CD8-positive, alpha-beta memory T cell (primary cell): Measurements from ENCODE around the gene MYL10. TPM values are rescaled to one million over a fixed set of nuclear protein-coding genes. Genes with fewer than 3 reads are reported as not detected.

ENCODE experiments used
- CTCF ChIA-PET: fragments of 350-600 bp; sonication (Branson Sonifier 250); formaldehyde crosslinking; loops from one replicate; lab custom pipeline; 2021; ENCODE audit warnings: antibody characterized with exemption; lab: Charles Lee
- POLR2A ChIA-PET: fragments of 350-600 bp; sonication (Branson Sonifier 250); formaldehyde crosslinking; loops from one replicate; lab custom pipeline; 2021; ENCODE audit warnings: antibody characterized with exemption; lab: Charles Lee
- DNase-seq, 5 donors: peaks; one replicate each; pipeline versions ENCODE4 v3.0.0 to v3.0.0-alpha.2; 2020 to 2022; ENCODE audit warnings: mixed read lengths in 1 of 5
- H3K27ac ChIP-seq: one replicate; pipeline ENCODE4 v1.7.0; 2013; ENCODE audit warnings: low read depth, mild to moderate bottlenecking, low read length, moderate library complexity
- H3K27me3 ChIP-seq: 2 replicates; pipeline ENCODE4 v1.7.0; 2013; ENCODE audit warnings: low read length, mild to moderate bottlenecking; ENCODE audit not compliant: insufficient read depth, poor library complexity, severe bottlenecking
- H3K36me3 ChIP-seq: 2 replicates; pipeline ENCODE4 v1.7.0; 2013; ENCODE audit warnings: mild to moderate bottlenecking, low read length, moderate library complexity; ENCODE audit not compliant: insufficient read depth
- H3K4me1 ChIP-seq: 2 replicates; pipeline ENCODE4 v1.7.0; 2013; ENCODE audit warnings: mild to moderate bottlenecking, low read length, moderate library complexity; ENCODE audit not compliant: insufficient read depth
- H3K4me3 ChIP-seq: 2 replicates; pipeline ENCODE4 v1.7.0; 2013; ENCODE audit warnings: mild to moderate bottlenecking, low read length
- H3K9me3 ChIP-seq: 2 replicates; pipeline ENCODE4 v1.7.0; 2013; ENCODE audit warnings: mild to moderate bottlenecking, low read length
- H3K27ac Mint-ChIP-seq, 8 donors: one replicate each; pipeline ENCODE4 v1.8.0; 2020 to 2021; ENCODE audit warnings: mixed read lengths in 8 of 8, mild to moderate bottlenecking in 6 of 8, inconsistent platforms in 3 of 8, moderate library complexity in 3 of 8
- H3K27me3 Mint-ChIP-seq, 2 donors: one replicate each; pipeline ENCODE4 v1.8.0; 2020 to 2021; ENCODE audit warnings: mixed read lengths in 2 of 2, mild to moderate bottlenecking in 1 of 2, moderate library complexity in 1 of 2
- H3K36me3 Mint-ChIP-seq, 3 donors: one replicate each; pipeline ENCODE4 v1.8.0; 2020 to 2021; ENCODE audit warnings: mixed read lengths in 3 of 3, inconsistent platforms in 1 of 3, mild to moderate bottlenecking in 1 of 3
- H3K4me1 Mint-ChIP-seq, 3 donors: one replicate each; pipeline ENCODE4 v1.8.0; 2020 to 2021; ENCODE audit warnings: mixed read lengths in 3 of 3, inconsistent platforms in 1 of 3, mild to moderate bottlenecking in 1 of 3
- H3K4me3 Mint-ChIP-seq, 7 donors: one replicate each; pipeline ENCODE4 v1.8.0; 2020 to 2021; ENCODE audit warnings: mixed read lengths in 7 of 7, mild to moderate bottlenecking in 6 of 7, moderate library complexity in 4 of 7, inconsistent platforms in 2 of 7
- H3K9me3 Mint-ChIP-seq, 5 donors: one replicate each; pipeline ENCODE4 v1.8.0; 2020 to 2022; ENCODE audit warnings: mixed read lengths in 5 of 5, mild to moderate bottlenecking in 3 of 5, moderate library complexity in 2 of 5, inconsistent platforms in 1 of 5
- polyA plus RNA-seq: library from polyadenylated mRNA; unstranded; fragments of 300-500 nt; fragmentation: Illumina TruSeq; gene quantifications from one replicate; pipeline ENCODE4 v1.2.3, GENCODE V29; 2021
- total RNA-seq, 2 experiments: library from RNA; stranded (reverse); gene quantifications; one replicate each; pipeline ENCODE4 v1.2.3, GENCODE V29; 2021

The MYL10 gene
- total and polyA plus RNA-seq, 3 experiments from 2014 or later, result not detected

- Mint-ChIP-seq H3K9me3 (peaks cover 0 to 5% (median 3%) of the 10 kb centered on the region in 5 donors), H3K27ac (no peak overlapping the region), H3K27me3 (peaks cover 16 to 40% of the 10 kb centered on the region in 2 donors), H3K36me3 (no peaks in the 10 kb centered on the region), H3K4me1 (peaks cover 0 to 4% (median 3%) of the 10 kb centered on the region in 3 donors), H3K4me3 (no peak overlapping the region)
- ChIA-PET POLR2A (no interaction called here), CTCF (no interaction called here)
- Histone ChIP-seq H3K36me3 (no peaks in the 10 kb centered on the region), H3K4me1 (no peaks in the 10 kb centered on the region), H3K27ac (no peak overlapping the region), H3K27me3 (no peaks in the 10 kb centered on the region), H3K4me3 (no peak overlapping the region), H3K9me3 (no peaks in the 10 kb centered on the region)
- DNase-seq, result peak in 1 of 5 donors; percentile 36
Measured at GRCh38 chr7:101564778-101565211, 64.3 kb downstream of the MYL10 start.

GRCh38 chr7:101563943-101564777 lies 64.9 kb downstream of the MYL10 start:
- Mint-ChIP-seq H3K27ac (no peak overlapping the region), H3K9me3 (no peaks in the 10 kb centered on the region), H3K36me3 (no peaks in the 10 kb centered on the region), H3K27me3 (peaks cover 12 to 37% of the 10 kb centered on the region in 2 donors), H3K4me1 (peaks cover 0 to 4% (median 3%) of the 10 kb centered on the region in 3 donors), H3K4me3 (no peak overlapping the region)
- Histone ChIP-seq H3K4me1 (no peaks in the 10 kb centered on the region), H3K9me3 (no peaks in the 10 kb centered on the region), H3K27me3 (no peaks in the 10 kb centered on the region), H3K36me3 (no peaks in the 10 kb centered on the region), H3K27ac (no peak overlapping the region), H3K4me3 (no peak overlapping the region)
- POLR2A ChIA-PET, result no interaction called here
- DNase-seq, result peak in 1 of 5 donors; percentile 25
- CTCF ChIA-PET, result no interaction called here

Other genes with a start within 250 kb of the MYL10 start
- 10 to 100 TPM; 23.2 to 23.6 TPM for gene CUX1, start 188.3 kb upstream of the MYL10 start, total RNA-seq
- gene CUX1, start 188.3 kb upstream of the MYL10 start, polyA plus RNA-seq, result 26.4 TPM